ENCODE data around the gene TESK2.

Gene TESK2

DNA sequence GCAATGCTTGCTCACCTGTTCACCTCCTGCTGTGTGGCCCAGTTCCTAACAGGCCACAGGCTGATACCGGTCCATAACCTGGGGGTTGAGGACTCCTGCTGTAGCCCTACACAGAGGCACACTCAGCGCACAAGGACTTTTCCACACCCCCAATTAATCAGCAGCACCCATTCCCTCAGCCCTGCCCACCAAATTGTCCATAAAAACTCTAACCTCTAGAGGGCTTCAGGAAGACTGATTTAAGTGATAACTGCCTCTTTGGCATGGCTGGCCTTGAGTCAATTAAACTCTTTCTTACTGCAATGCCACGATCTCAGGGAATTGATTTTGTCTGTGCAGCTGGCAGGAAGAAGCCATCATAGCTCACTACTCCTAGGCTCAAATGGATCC lies 79.5 kb downstream of the TESK2 start:
- TF ChIP-seq, protein P1, sequence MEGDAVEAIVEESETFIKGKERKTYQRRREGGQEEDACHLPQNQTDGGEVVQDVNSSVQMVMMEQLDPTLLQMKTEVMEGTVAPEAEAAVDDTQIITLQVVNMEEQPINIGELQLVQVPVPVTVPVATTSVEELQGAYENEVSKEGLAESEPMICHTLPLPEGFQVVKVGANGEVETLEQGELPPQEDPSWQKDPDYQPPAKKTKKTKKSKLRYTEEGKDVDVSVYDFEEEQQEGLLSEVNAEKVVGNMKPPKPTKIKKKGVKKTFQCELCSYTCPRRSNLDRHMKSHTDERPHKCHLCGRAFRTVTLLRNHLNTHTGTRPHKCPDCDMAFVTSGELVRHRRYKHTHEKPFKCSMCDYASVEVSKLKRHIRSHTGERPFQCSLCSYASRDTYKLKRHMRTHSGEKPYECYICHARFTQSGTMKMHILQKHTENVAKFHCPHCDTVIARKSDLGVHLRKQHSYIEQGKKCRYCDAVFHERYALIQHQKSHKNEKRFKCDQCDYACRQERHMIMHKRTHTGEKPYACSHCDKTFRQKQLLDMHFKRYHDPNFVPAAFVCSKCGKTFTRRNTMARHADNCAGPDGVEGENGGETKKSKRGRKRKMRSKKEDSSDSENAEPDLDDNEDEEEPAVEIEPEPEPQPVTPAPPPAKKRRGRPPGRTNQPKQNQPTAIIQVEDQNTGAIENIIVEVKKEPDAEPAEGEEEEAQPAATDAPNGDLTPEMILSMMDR (IDR thresholded peaks at IDR 0.05; ENCODE audit: low read depth, low read length): no peak
- no peak for DNase-seq (ENCODE audit: extremely low read depth, low read depth)

DNA sequence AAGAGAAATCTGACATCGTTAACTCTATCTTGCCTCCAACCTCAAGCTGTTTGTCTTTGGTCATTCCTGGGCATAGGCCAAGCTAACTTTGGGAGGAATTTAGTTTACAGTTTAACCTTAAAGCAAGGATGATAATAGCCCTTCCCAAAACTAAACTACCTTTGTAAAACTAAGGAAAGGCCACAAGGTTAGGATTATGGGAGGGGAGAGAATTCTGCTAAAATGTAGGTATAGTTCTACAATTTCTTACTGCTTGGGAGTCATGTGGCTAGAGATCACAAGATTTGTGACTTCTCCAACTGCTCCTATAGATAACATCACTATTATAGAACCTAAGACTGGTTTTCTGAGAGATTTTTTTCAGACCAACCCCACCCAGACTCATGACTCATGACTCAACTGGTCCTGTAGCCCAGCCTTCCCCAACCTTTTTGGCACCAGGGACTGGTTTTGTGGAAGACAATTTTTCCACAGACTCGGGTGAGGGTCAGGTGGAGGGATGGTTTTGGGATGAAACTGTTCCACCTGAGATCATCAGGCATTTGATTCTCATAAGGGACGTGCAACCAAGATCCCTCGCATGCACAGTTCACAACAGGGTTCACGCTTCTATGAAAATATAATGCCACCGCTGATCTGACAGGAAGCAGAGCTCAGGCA lies 80.0 kb downstream of the TESK2 start:
- TF ChIP-seq, protein P1 (IDR thresholded peaks at IDR 0.05; ENCODE audit: low read depth, low read length): no peak
- DNase-seq (ENCODE audit: extremely low read depth, low read depth): no peak

DNA sequence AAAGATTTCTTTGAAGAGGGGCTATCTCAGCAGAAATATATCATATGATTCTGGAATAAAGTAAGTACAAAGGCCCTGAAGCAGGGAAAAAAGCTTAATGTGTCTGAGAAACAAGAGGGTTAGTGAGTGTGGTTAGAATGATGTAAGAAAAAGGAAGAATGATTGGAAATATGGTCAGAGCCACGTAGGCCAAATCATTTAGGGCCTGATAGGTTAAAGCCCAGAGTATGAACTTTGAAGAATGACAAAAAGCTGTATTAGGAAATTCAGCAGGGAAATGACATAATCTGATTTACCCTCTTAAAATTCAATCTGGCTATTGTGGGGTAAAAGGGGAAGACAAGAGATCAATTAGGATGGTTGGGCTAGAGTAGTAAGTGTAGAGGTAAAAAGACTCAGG lies 81.7 kb downstream of the TESK2 start:
- DNase-seq (ENCODE audit: extremely low read depth, low read depth): no peak
- TF ChIP-seq, protein P1 (IDR thresholded peaks at IDR 0.05; ENCODE audit: low read depth, low read length): no peak

DNA sequence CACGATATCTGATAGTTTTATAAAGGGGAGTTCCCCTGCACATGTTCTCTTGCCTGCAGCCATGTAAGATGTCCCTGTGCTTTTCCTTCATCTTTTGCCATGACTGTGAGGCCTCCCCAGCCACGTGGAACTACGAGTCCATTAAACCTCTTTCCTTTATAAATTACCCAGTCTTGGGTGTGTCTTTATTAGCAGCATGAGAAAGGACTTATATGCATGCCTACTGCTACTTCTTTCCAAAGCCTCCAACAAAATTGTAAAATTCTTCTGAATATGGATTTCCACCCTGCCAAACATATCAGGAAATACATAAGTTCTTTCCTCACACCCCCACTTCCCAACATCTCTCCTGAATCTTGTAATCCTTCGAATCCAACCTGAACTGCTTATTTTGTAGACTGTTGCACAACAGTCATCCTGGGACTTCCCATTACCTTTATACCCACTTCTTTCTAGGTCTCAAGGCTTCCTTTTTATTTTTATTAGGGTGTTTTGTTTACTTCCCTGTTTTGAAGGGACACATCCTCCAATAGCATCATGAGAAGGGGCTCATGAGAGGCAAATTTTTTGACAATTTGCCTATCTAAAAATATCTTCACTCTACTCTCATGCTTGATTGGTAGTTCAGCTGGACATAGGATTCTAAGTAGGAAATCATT lies 83.2 kb downstream of the TESK2 start:
- no peak for DNase-seq (ENCODE audit: extremely low read depth, low read depth)
- TF ChIP-seq, protein P1 (IDR thresholded peaks at IDR 0.05; ENCODE audit: low read depth, low read length): no peak

DNA sequence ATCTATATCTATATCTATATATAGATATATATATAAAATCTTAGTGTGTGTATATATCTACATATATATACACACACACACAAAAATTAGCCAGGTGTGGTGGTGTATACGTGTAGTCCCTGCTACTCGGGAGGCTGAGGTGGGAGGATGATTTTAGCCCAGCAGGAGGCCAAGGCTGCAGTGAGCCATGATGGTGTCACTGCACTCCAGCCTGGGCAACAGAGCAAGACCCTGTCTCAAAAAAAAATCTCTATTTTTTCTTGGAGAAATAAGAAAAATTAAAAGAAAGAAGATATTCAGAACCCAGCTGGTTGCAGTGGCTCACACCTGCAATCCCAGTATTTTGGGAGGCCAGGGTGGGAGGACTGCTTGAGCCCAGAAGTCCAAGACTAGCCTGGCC lies 85.3 kb downstream of the TESK2 start:
- DNase-seq (ENCODE audit: extremely low read depth, low read depth): no peak
- TF ChIP-seq, protein P1 (IDR thresholded peaks at IDR 0.05; ENCODE audit: low read depth, low read length): no peak

DNA sequence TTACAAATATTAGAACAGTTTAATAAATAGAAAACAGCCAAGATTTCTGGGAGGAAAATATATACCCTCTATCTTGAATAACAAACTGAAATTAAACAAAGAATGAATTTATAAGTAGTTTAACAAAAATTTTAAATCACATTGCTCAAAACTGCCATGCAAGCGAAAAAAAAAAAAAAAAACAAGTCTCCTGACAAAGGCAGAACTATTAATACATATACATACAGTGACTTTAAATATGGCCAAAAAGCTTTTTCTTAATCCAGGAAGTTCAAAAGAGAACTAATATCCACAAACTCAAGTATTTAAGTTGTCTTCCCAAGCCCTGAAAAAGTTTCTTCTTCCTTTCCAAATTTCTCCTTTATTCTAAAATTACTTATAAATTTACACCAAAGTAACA lies 87.2 kb downstream of the TESK2 start:
- TF ChIP-seq, protein P1 (IDR thresholded peaks at IDR 0.05; ENCODE audit: low read depth, low read length): no peak
- DNase-seq (ENCODE audit: extremely low read depth, low read depth): no peak

DNA sequence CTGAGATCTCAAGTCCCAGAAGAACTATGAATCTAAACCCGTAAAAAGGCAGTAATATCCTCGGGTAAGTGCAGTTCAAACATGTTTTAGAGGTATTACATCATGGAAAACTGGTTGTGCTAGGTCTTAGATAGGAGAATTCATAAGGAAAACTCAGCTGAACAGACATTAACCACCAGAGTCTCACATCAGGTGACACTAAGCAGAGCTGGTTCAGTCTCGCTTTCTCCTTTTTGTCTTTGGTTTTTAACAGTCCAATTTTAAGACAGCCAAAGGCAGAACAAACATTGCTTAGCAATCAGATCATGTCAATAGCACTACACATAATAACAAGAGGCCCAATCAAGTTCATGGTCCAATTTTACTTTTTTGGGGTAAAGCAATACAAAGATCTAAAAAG lies 87.7 kb downstream of the TESK2 start:
- no peak for DNase-seq (ENCODE audit: extremely low read depth, low read depth)
- TF ChIP-seq, protein P1 (IDR thresholded peaks at IDR 0.05; ENCODE audit: low read depth, low read length): no peak

Measured in AG09319 (cell line).